Kidney epithelial cell (primary cell): ENCODE results near the gene GPR15LG. TPM values are rescaled to one million over a fixed set of nuclear protein-coding genes. Genes with fewer than 3 reads are reported as not detected.

ENCODE experiments used
- DNase-seq: peaks from one replicate; pipeline ENCODE4 v3.0.0-alpha.2; 2010; ENCODE audit warnings: low read depth
- H3K27me3 ChIP-seq: 2 replicates; pipeline ENCODE4 v1.6.0; 2011; ENCODE audit warnings: low read length; ENCODE audit not compliant: control insufficient read depth, insufficient read depth
- H3K36me3 ChIP-seq: 2 replicates; pipeline ENCODE4 v1.5.1; 2011; ENCODE audit warnings: low read length; ENCODE audit not compliant: control insufficient read depth, insufficient read depth
- H3K4me3 ChIP-seq: 2 replicates; pipeline ENCODE4 v1.5.1; 2011; ENCODE audit warnings: low read depth, mild to moderate bottlenecking, control low read depth, low read length
- CTCF ChIP-seq: IDR thresholded peaks from 2 replicates; pipeline ENCODE4 v1.5.1; 2011; ENCODE audit warnings: mild to moderate bottlenecking, moderate library complexity, low read length, control low read depth, inconsistent platforms; ENCODE audit not compliant: insufficient read depth, poor library complexity, severe bottlenecking
- total RNA-seq: library from RNA; depleted of rRNA; stranded (reverse); fragments of >200 nt; gene quantifications from 2 replicates; pipeline ENCODE4 v1.2.3, GENCODE V29; 2015

GPR15LG gene
- total RNA-seq, 1 donor from 2014 or later = not detected

DNA sequence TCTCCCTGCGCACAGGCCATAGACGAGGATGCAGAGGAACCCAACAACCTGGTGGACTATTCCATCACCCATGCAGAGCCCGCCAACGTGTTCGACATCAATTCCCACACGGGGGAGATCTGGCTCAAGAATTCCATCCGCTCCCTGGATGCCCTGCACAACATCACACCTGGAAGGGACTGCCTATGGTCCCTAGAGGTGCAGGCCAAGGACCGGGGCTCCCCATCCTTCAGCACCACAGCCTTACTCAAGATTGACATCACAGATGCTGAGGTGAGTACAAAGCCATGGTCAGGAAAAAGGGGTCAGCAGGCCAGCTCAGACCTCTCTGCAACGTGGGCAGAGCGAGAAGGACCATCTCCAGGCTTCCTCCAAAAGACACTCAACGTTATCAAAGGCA is 39.5 kb downstream of the GPR15LG start:
- Histone ChIP-seq H3K4me3 (no peak overlapping the region), H3K36me3 (no peaks in the 10 kb centered on the region), H3K27me3 (peaks cover 4% of the 10 kb centered on the region)
- no peak for TF ChIP-seq CTCF
- DNase-seq = no peak

- Histone ChIP-seq H3K27me3 (peaks cover 4% of the 10 kb centered on the region), H3K36me3 (no peaks in the 10 kb centered on the region), H3K4me3 (no peak overlapping the region)
- no peak for DNase-seq
- no peak for TF ChIP-seq CTCF
Observed at GRCh38 chr10:84214046-84214572, 40.5 kb downstream of the GPR15LG start.

DNA sequence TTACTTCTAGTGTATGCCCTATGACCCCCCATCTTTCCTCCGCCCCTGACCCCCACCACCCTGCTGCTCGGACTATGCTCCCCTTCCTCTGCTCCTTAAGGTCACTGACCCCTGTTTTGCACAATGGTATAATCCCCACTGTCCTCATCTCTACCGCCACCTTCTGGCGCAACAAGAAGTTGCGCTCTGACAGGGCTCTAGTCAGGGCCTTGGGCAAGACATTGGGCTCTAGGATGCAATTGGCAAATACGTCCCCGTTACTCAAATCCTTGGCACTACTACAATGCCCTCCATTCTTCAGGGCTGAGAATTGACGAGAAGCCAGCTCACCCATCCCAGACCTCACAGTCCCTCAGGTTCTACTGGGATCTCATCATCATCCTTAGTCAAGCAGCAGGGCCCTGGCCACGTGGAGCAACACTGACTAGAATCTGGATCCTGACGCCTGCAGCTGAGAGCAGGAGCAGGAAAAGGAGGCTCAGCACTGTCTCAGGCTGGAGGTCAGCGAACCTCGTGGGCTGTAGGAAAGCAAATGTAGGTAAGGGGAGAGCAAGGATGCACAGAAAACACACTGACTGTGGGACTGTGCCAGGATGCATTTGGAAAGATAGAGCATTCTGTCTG is 41.1 kb downstream of the GPR15LG start:
- Histone ChIP-seq H3K27me3 (peaks cover 4% of the 10 kb centered on the region), H3K4me3 (no peak overlapping the region), H3K36me3 (no peaks in the 10 kb centered on the region)
- TF ChIP-seq CTCF = peak; percentile 55
- no peak for DNase-seq

GRCh38 chr10:84216834-84217233 is 43.2 kb downstream of the GPR15LG start:
- Histone ChIP-seq H3K4me3 (no peak overlapping the region), H3K27me3 (peaks cover 4% of the 10 kb centered on the region), H3K36me3 (no peaks in the 10 kb centered on the region)
- TF ChIP-seq CTCF = no peak
- DNase-seq = no peak

- DNase-seq = no peak
- Histone ChIP-seq H3K36me3 (no peaks in the 10 kb centered on the region), H3K27me3 (peaks cover 4% of the 10 kb centered on the region), H3K4me3 (no peak overlapping the region)
- TF ChIP-seq CTCF = no peak
Observed at GRCh38 chr10:84217746-84218145, 44.1 kb downstream of the GPR15LG start.

DNA sequence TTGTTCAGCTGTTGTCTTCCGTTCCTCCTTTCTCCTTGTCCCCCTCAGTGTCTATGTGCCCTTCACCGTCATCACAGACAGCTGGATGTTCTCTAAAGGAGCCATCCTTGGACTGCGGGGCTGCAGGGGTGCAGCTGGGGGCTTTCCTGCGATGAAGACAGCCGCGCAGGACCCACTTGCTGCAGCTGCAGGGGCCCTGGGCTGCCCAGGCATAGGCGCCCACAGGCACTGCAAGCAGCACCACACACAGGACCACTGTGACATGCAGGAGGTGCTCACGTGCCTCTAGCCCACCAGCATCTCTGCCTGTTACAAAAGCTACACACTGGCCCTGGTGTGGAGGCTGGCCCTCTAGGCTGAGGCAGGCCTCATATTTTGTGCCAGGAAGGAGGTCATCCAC is 48.3 kb downstream of the GPR15LG start:
- DNase-seq = no peak
- no peaks in the 10 kb centered on the region for H3K36me3 ChIP-seq
- no peak overlapping the region for H3K4me3 ChIP-seq
- no peaks in the 10 kb centered on the region for H3K27me3 ChIP-seq
- TF ChIP-seq CTCF = no peak
